ENCODE measurements around the gene ADAMTS8. TPM values are rescaled to one million over a fixed set of nuclear protein-coding genes. Genes with fewer than 3 reads are reported as not detected.

Gene ADAMTS8
- total and polyA plus RNA-seq, 2 experiments from 2014 or later, result 3.8 to 6.6 TPM

- no peak overlapping the region for H3K4me3 ChIP-seq
- no peak overlapping the region for H3K27ac ChIP-seq
- H3K36me3 ChIP-seq, result no peaks in the 10 kb centered on the region
- DNase-seq (ENCODE audit: low read depth in 1 of 2, low spot score in 1 of 2), result no peak
- no peaks in the 10 kb centered on the region for H3K27me3 ChIP-seq
- no peak for TF ChIP-seq CTCF (IDR thresholded peaks at IDR 0.05; ENCODE audit: low read depth, low read length)
- no peaks in the 10 kb centered on the region for H3K4me1 ChIP-seq (ENCODE audit: low read depth)
- H3K9me3 ChIP-seq (ENCODE audit: low read depth), result no peaks in the 10 kb centered on the region
These were observed 23.7 kb downstream of the ADAMTS8 start for GRCh38 chr11:130404727-130405126.

- H3K36me3 ChIP-seq, result no peaks in the 10 kb centered on the region
- no peaks in the 10 kb centered on the region for H3K4me1 ChIP-seq (ENCODE audit: low read depth)
- no peak overlapping the region for H3K4me3 ChIP-seq
- no peaks in the 10 kb centered on the region for H3K9me3 ChIP-seq (ENCODE audit: low read depth)
- DNase-seq (ENCODE audit: low read depth in 1 of 2, low spot score in 1 of 2), result no peak
- H3K27ac ChIP-seq, result no peak overlapping the region
- TF ChIP-seq CTCF (IDR thresholded peaks at IDR 0.05; ENCODE audit: low read depth, low read length), result no peak
- no peaks in the 10 kb centered on the region for H3K27me3 ChIP-seq
These were observed 24.4 kb downstream of the ADAMTS8 start for GRCh38 chr11:130403967-130404366.

- no peaks in the 10 kb centered on the region for H3K36me3 ChIP-seq
- no peaks in the 10 kb centered on the region for H3K9me3 ChIP-seq (ENCODE audit: low read depth)
- TF ChIP-seq CTCF (IDR thresholded peaks at IDR 0.05; ENCODE audit: low read depth, low read length), result no peak
- no peak overlapping the region for H3K27ac ChIP-seq
- H3K4me1 ChIP-seq (ENCODE audit: low read depth), result no peaks in the 10 kb centered on the region
- peak in 1 of 2 donors; percentile 76 for DNase-seq (ENCODE audit: low read depth in 1 of 2, low spot score in 1 of 2)
- no peaks in the 10 kb centered on the region for H3K27me3 ChIP-seq
- no peak overlapping the region for H3K4me3 ChIP-seq
These were observed 25.1 kb downstream of the ADAMTS8 start for GRCh38 chr11:130403271-130403804.

- no peaks in the 10 kb centered on the region for H3K27me3 ChIP-seq
- no peaks in the 10 kb centered on the region for H3K36me3 ChIP-seq
- no peak overlapping the region for H3K27ac ChIP-seq
- no peak overlapping the region for H3K4me3 ChIP-seq
- no peaks in the 10 kb centered on the region for H3K9me3 ChIP-seq (ENCODE audit: low read depth)
- TF ChIP-seq CTCF (IDR thresholded peaks at IDR 0.05; ENCODE audit: low read depth, low read length), result no peak
- no peak for DNase-seq (ENCODE audit: low read depth in 1 of 2, low spot score in 1 of 2)
- H3K4me1 ChIP-seq (ENCODE audit: low read depth), result no peaks in the 10 kb centered on the region
These were observed 25.8 kb downstream of the ADAMTS8 start for GRCh38 chr11:130402570-130402969.

GRCh38 chr11:130400781-130401483, 27.5 kb downstream of the ADAMTS8 start:
- Histone ChIP-seq H3K27ac (no peak overlapping the region), H3K4me1 (ENCODE audit: low read depth) (no peaks in the 10 kb centered on the region), H3K27me3 (no peaks in the 10 kb centered on the region), H3K36me3 (no peaks in the 10 kb centered on the region), H3K9me3 (ENCODE audit: low read depth) (no peaks in the 10 kb centered on the region), H3K4me3 (no peak overlapping the region)
- TF ChIP-seq CTCF (IDR thresholded peaks at IDR 0.05; ENCODE audit: low read depth, low read length), result no peak
- DNase-seq (ENCODE audit: low read depth in 1 of 2, low spot score in 1 of 2), result peak in 1 of 2 donors; percentile 79
